DND-41 (cell line): Measurements from ENCODE around the gene RABGAP1L.

Experiments used
- CTCF ChIP-seq: IDR thresholded peaks from 2 replicates; pipeline ENCODE4 v1.5.1; 2012; ENCODE audit warnings: borderline replicate concordance, low read length, moderate library complexity, mild to moderate bottlenecking; ENCODE audit not compliant: poor library complexity, severe bottlenecking; ENCODE audit errors: extremely low read depth
- EZH2 ChIP-seq: IDR thresholded peaks from 3 replicates; pipeline ENCODE4 v1.6.1; 2012; ENCODE audit warnings: borderline replicate concordance, low read depth, mild to moderate bottlenecking, moderate library complexity, low read length, inconsistent platforms; ENCODE audit not compliant: severe bottlenecking

GRCh38 chr1:174142836-174143235 is 16.5 kb upstream of the RABGAP1L start:
- no peak for TF ChIP-seq CTCF
- no peak for TF ChIP-seq EZH2
